Karpas-422 (cell line): ENCODE measurements around the gene TMEM63A. TPM values are rescaled to one million over a fixed set of nuclear protein-coding genes. Genes with fewer than 3 reads are reported as not detected.
"Not testable (repeated sequence)": the region's sequence is repeated elsewhere in the genome, so short reads cannot be mapped to it uniquely, and the experiment has no call there.

Source experiments
- DNase-seq: peaks from one replicate; pipeline ENCODE4 v3.0.0-alpha.2; 2015
- H2AFZ ChIP-seq: fragments of 200-600 bp; sonication (generic); 2 replicates; pipeline ENCODE4 v1.6.1; 2014; ENCODE audit warnings: antibody characterized with exemption, low read length, mixed read lengths
- H3K27ac ChIP-seq: fragments of 200-600 bp; sonication (generic); 2 replicates; pipeline ENCODE4 v1.5.1; 2014; ENCODE audit warnings: mild to moderate bottlenecking, low read length, moderate library complexity
- H3K27me3 ChIP-seq: fragments of 200-600 bp; sonication (generic); 2 replicates; pipeline ENCODE4 v1.6.1; 2014; ENCODE audit warnings: low read length, mixed read lengths
- H3K36me3 ChIP-seq: fragments of 200-600 bp; sonication (generic); 2 replicates; pipeline ENCODE4 v1.6.1; 2014; ENCODE audit warnings: low read length, mixed read lengths; ENCODE audit not compliant: insufficient read depth
- H3K4me1 ChIP-seq: fragments of 200-600 bp; sonication (generic); 2 replicates; pipeline ENCODE4 v1.6.1; 2014; ENCODE audit warnings: mild to moderate bottlenecking, low read length, mixed read lengths
- H3K4me2 ChIP-seq: fragments of 200-600 bp; sonication (generic); 2 replicates; pipeline ENCODE4 v1.6.1; 2014; ENCODE audit warnings: low read length, low read depth, mild to moderate bottlenecking; ENCODE audit not compliant: poor library complexity, severe bottlenecking
- H3K4me3 ChIP-seq: fragments of 200-600 bp; sonication (generic); 2 replicates; pipeline ENCODE4 v1.5.1; 2014; ENCODE audit warnings: mild to moderate bottlenecking, antibody characterized with exemption, low read length, mixed read lengths
- H3K79me2 ChIP-seq: fragments of 200-600 bp; sonication (generic); 2 replicates; pipeline ENCODE4 v1.6.1; 2014; ENCODE audit warnings: mild to moderate bottlenecking, low read length, mixed read lengths
- H3K9ac ChIP-seq: fragments of 200-600 bp; sonication (generic); 2 replicates; pipeline ENCODE4 v1.6.0; 2014; ENCODE audit warnings: low read length
- H3K9me2 ChIP-seq: fragments of 200-600 bp; sonication (generic), shearing (Covaris generic); replicated peaks from 2 replicates; pipeline ENCODE4 v1.6.0; 2014; ENCODE audit warnings: mild to moderate bottlenecking, low read length, moderate library complexity; ENCODE audit not compliant: insufficient read depth
- H3K9me3 ChIP-seq: fragments of 300-700, 200-600 bp; sonication (generic); 2 replicates; pipeline ENCODE4 v1.6.1; 2014; ENCODE audit warnings: low read length, mixed read lengths
- H4K20me1 ChIP-seq: fragments of 200-600 bp; sonication (generic); 2 replicates; pipeline ENCODE4 v1.6.1; 2014; ENCODE audit warnings: mild to moderate bottlenecking, antibody characterized with exemption, low read length, low read depth; ENCODE audit not compliant: insufficient read depth
- total RNA-seq: library from RNA; depleted of rRNA; stranded (reverse); fragments of >200 nt; shearing (Covaris generic); gene quantifications from 2 replicates; pipeline ENCODE4 v1.2.3, GENCODE V29; 2014; ENCODE audit warnings: low replicate concordance

TMEM63A gene
- total RNA-seq, 1 experiment from 2014 or later = 4.8 TPM

GRCh38 chr1:225843426-225843795 lies 38.8 kb downstream of the TMEM63A start:
- no peaks in the 10 kb centered on the region for H3K9me2 ChIP-seq
- no peaks in the 10 kb centered on the region for H3K36me3 ChIP-seq
- no peak overlapping the region for H3K9ac ChIP-seq
- H4K20me1 ChIP-seq = no peaks in the 10 kb centered on the region
- H3K4me1 ChIP-seq = peaks cover 12% of the 10 kb centered on the region
- no peaks in the 10 kb centered on the region for H3K27me3 ChIP-seq
- no peaks in the 10 kb centered on the region for H3K79me2 ChIP-seq
- H2AFZ ChIP-seq = no peak overlapping the region
- no peaks in the 10 kb centered on the region for H3K9me3 ChIP-seq
- H3K27ac ChIP-seq = no peak overlapping the region
- no peak overlapping the region for H3K4me2 ChIP-seq
- no peak overlapping the region for H3K4me3 ChIP-seq
- DNase-seq = no peak

GRCh38 chr1:225842788-225843425 lies 39.3 kb downstream of the TMEM63A start:
- no peak overlapping the region for H3K9ac ChIP-seq
- no peak overlapping the region for H3K4me3 ChIP-seq
- H2AFZ ChIP-seq = no peak overlapping the region
- H4K20me1 ChIP-seq = no peaks in the 10 kb centered on the region
- H3K36me3 ChIP-seq = no peaks in the 10 kb centered on the region
- H3K4me1 ChIP-seq = peaks cover 7% of the 10 kb centered on the region
- no peaks in the 10 kb centered on the region for H3K9me2 ChIP-seq
- no peaks in the 10 kb centered on the region for H3K9me3 ChIP-seq
- no peak overlapping the region for H3K27ac ChIP-seq
- no peak for DNase-seq
- no peak overlapping the region for H3K4me2 ChIP-seq
- no peaks in the 10 kb centered on the region for H3K27me3 ChIP-seq
- H3K79me2 ChIP-seq = no peaks in the 10 kb centered on the region

GRCh38 chr1:225842074-225842473 lies 40.1 kb downstream of the TMEM63A start:
- H3K9me3 ChIP-seq = no peaks in the 10 kb centered on the region
- no peaks in the 10 kb centered on the region for H3K79me2 ChIP-seq
- no peak overlapping the region for H2AFZ ChIP-seq
- H3K4me3 ChIP-seq = no peak overlapping the region
- H4K20me1 ChIP-seq = no peaks in the 10 kb centered on the region
- H3K9me2 ChIP-seq = no peaks in the 10 kb centered on the region
- H3K27ac ChIP-seq = no peak overlapping the region
- no peak for DNase-seq
- H3K36me3 ChIP-seq = no peaks in the 10 kb centered on the region
- no peak overlapping the region for H3K9ac ChIP-seq
- H3K4me2 ChIP-seq = no peak overlapping the region
- H3K4me1 ChIP-seq = no peaks in the 10 kb centered on the region
- no peaks in the 10 kb centered on the region for H3K27me3 ChIP-seq

- H3K9me3 ChIP-seq = no peaks in the 10 kb centered on the region
- H3K4me1 ChIP-seq = no peaks in the 10 kb centered on the region
- no peak overlapping the region for H2AFZ ChIP-seq
- H3K9ac ChIP-seq = no peak overlapping the region
- H3K27me3 ChIP-seq = no peaks in the 10 kb centered on the region
- no peak overlapping the region for H3K4me2 ChIP-seq
- no peak overlapping the region for H3K4me3 ChIP-seq
- DNase-seq = no peak
- no peaks in the 10 kb centered on the region for H3K79me2 ChIP-seq
- H4K20me1 ChIP-seq = no peaks in the 10 kb centered on the region
- H3K9me2 ChIP-seq = no peaks in the 10 kb centered on the region
- H3K36me3 ChIP-seq = no peaks in the 10 kb centered on the region
- no peak overlapping the region for H3K27ac ChIP-seq
Measured at GRCh38 chr1:225840713-225841112, 41.5 kb downstream of the TMEM63A start.

- no peak for DNase-seq
- no peaks in the 10 kb centered on the region for H3K4me1 ChIP-seq
- no peaks in the 10 kb centered on the region for H3K36me3 ChIP-seq
- no peaks in the 10 kb centered on the region for H3K9me2 ChIP-seq
- no peak overlapping the region for H3K4me3 ChIP-seq
- no peak overlapping the region for H2AFZ ChIP-seq
- H3K27ac ChIP-seq = no peak overlapping the region
- no peaks in the 10 kb centered on the region for H3K79me2 ChIP-seq
- H3K9ac ChIP-seq = no peak overlapping the region
- no peak overlapping the region for H3K4me2 ChIP-seq
- no peaks in the 10 kb centered on the region for H4K20me1 ChIP-seq
- no peaks in the 10 kb centered on the region for H3K27me3 ChIP-seq
- no peaks in the 10 kb centered on the region for H3K9me3 ChIP-seq
Measured at GRCh38 chr1:225840223-225840610, 42.0 kb downstream of the TMEM63A start.

- Histone ChIP-seq H3K4me1 (no peaks in the 10 kb centered on the region), H3K4me2 (no peak overlapping the region), H3K9me2 (no peaks in the 10 kb centered on the region), H3K27me3 (no peaks in the 10 kb centered on the region), H4K20me1 (no peaks in the 10 kb centered on the region), H3K9me3 (no peaks in the 10 kb centered on the region), H3K36me3 (no peaks in the 10 kb centered on the region), H3K79me2 (no peaks in the 10 kb centered on the region), H3K4me3 (no peak overlapping the region), H3K27ac (no peak overlapping the region), H2AFZ (no peak overlapping the region), H3K9ac (no peak overlapping the region)
- DNase-seq = no peak
Measured at GRCh38 chr1:225838793-225839192, 43.4 kb downstream of the TMEM63A start.

GRCh38 chr1:225836296-225836695 lies 45.9 kb downstream of the TMEM63A start:
- DNase-seq, H4K20me1 ChIP-seq, H3K27me3 ChIP-seq, H3K9ac ChIP-seq, H3K4me1 ChIP-seq, H3K9me2 ChIP-seq, H3K36me3 ChIP-seq, H3K9me3 ChIP-seq, H3K4me2 ChIP-seq, H3K27ac ChIP-seq, H2AFZ ChIP-seq, H3K4me3 ChIP-seq, H3K79me2 ChIP-seq: not testable (repeated sequence)

DNA sequence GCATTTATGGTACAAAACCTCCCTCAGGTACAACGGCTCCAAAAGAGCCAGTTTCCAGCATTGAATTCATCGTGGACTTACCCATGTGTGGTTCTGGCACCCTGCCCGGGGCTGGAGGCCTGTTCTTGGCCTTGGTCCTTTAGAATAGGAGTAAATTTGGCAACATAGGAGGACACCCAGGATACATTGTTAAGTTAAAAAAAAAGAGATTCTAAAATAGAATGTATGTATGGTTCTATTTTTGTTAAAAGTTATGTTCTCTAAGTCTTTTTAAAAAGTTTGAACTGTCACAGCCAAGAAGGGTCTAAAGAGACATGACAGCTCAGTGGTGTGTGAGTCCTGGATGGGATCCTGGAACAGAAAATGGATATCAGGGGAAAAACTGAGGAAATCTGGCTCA lies 46.3 kb downstream of the TMEM63A start:
- Histone ChIP-seq H3K9me3 (no peaks in the 10 kb centered on the region), H4K20me1 (no peaks in the 10 kb centered on the region), H3K4me3 (no peak overlapping the region), H3K27ac (no peak overlapping the region), H3K79me2 (no peaks in the 10 kb centered on the region), H3K9me2 (no peaks in the 10 kb centered on the region), H3K4me1 (no peaks in the 10 kb centered on the region), H3K36me3 (no peaks in the 10 kb centered on the region), H3K4me2 (no peak overlapping the region), H3K9ac (no peak overlapping the region), H2AFZ (no peak overlapping the region), H3K27me3 (no peaks in the 10 kb centered on the region)
- no peak for DNase-seq
